LHCN-M2 (cell line): Measurements from ENCODE around the gene EPN2. TPM values are rescaled to one million over a fixed set of nuclear protein-coding genes. Genes with fewer than 3 reads are reported as not detected.

Source experiments
- DNase-seq: peaks from one replicate; pipeline ENCODE4 v3.0.0-alpha.2; 2012; ENCODE audit warnings: low read depth
- total RNA-seq: library from RNA; depleted of rRNA; stranded (reverse); fragments of >200 nt; gene quantifications from 2 replicates; pipeline ENCODE4 v1.2.3, GENCODE V29; 2014

Gene EPN2
- total RNA-seq, 1 experiment from 2014 or later, result 28.1 TPM

DNA sequence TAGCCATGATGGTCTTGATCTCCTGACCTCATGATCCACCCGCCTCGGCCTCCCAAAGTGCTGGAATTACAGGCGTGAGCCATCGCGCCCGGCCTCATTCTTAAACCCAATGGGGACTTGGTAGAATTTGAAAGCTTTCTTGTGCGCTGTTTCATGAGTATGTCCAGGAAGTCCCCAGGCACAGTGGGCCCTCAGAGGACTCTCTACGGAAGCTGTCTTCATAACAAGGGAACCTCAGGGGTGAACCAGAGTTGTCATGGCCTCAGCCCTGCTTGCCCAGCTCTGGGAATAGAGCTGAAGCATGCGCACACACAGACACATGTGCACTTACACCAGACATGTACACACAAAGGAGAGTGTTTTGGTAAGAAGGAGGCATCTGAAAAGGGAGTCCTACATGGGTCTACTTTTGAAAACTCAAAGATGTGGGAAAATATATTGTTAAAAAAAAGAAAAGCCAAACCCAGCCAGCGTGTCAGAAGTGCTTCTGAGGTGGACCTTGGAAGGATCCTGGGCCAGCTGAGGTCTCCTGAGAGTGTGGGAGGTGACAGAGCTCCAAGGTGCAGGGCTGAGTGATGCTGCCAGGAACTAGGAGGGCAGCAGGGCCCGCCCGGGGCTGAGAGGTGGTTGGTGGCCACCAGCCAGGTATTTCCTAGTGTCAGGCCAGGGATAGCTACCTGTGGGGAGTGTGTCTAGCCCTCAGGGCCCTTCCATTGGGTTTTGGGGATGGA lies 54.6 kb downstream of the EPN2 start:
- DNase-seq, result no peak

DNA sequence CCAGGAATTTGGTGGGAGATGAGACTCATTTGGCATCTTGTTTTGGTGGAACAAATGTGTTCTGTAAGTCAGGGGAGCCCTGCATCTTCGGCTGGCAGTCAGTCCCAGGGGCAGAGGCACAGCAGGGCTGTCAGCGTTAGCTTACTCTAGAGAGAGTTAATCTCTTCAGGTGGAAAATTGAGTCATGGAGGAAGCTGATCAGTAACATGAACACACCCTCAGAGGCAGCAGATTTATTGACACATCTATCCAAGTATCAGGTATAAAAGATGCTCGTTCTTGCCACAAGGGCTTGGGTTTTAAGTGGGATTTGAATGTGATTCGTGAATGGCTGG lies 55.2 kb downstream of the EPN2 start:
- DNase-seq, result no peak

DNA sequence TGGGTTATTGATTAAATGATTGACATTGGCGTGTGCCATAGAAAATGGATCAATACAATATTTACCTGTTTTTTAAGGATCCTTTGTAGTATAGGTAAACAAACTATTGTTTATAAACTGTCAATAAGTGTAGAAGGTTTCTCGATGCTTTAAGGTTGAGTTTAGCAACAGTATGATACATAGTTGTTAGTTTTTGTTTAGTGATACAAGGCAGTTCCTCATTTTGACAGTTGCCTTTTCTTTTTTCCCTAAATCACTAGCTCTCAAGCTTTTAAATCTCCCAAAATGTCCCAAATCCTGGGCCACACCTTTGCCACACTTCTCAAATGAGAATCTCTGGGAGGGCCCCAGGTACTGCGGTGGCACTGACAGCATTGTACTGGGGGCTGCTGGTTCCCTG lies 57.3 kb downstream of the EPN2 start:
- DNase-seq, result no peak

DNA sequence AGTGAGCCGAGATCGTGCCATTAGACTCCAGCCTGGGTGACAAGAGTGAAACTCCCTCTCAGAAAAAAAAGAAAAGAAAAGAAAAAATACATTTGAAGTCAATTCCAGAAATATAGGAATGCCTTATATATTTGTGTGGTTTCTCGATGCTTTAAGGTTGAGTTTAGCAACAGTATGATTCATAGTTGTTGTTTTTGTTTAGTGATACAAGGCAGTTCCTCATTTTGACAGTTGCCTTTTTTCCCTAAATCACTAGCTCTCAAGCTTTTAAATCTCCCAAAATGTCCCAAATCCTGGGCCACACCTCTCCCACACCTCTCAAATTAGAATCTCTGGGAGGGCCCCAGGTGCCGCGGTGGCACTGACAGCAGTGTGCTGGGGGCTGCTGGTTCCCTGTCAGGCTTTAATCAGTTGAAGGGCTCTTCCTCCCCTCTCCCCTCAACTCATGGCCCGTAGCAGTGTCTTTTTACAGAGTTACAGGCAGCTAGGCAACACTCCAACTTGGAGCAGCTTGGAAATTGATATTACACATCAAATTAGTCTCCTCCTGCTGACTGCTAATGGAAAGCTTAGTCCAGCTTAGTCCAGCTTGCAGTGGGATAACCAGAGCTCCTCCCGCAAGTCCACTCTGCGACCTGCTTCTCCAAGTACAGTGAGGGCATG lies 58.4 kb downstream of the EPN2 start:
- no peak for DNase-seq

DNA sequence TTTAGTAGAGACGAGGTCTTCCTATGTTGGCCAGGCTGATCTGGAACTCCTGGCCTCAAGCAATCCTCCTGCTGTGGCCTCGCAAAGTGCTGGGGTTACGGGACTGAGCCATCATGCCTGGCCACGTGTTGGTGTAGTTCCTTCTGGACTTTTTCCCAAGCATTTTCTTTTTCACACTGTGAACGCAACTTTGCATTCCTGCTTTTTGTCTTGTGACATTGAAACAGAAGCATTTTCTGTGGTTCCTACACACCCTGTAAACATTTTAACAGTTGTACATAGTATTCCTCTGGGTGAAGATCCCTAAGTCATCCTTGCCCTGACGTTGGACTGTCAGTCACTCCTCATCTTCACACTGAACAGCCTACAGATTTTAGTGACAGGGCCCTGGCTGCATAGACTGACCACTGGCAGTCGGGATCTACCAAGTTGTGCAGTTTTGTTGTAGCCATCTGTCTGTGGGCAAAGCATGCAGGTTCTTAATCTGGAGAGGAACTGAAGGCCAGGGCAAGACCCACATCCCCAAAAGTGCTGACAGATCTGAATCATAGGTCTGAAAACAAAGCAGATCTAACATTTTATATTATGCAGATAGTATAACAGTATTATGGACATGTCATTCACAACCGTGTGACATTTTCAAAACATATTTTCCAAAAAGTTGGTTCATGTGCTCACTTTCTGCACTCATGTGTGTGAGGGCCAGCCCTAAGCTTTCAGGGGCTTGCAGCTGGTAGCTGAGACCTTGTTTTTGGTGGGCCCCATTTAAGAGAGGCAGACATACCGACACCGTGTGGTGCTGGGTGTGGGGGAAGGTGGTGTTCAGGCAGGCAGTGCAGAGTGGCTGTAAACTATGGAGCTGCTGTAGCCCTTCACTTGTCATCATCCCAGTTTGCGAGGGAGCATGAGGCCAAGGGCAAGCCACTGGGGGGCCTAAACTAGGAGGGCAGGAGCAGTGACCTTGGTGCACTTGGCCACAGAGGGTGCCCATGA lies 59.9 kb downstream of the EPN2 start:
- DNase-seq, result no peak

DNA sequence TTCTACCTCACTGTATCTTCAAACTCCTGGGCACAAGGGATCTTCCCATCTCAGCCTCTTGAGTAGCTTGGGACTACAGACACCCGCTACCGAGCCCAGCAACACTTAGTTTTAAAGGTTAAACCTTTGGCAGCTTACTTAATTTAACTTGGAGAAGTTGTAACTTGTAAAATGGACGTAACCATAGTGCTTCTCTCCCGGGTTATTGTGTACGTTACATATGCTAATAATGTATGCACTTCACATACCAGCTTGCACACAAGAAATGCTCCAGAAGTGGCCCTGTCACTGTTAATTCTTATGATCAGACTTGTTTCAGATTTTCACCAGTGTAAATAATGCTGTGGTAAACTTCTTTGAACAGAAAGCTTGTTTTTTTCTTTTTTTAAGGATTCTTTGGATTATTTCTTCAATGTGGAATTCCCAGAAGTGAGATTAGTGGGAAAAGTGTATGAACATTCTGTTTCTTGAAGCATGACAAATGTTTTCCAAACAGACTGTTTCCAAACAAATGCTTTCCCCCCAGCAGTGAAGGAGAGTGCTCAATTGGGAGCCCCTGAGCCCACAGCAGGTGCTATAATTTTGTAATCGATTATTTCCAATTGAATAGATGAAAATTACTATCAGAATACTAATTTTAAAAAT lies 61.5 kb downstream of the EPN2 start:
- no peak for DNase-seq

DNA sequence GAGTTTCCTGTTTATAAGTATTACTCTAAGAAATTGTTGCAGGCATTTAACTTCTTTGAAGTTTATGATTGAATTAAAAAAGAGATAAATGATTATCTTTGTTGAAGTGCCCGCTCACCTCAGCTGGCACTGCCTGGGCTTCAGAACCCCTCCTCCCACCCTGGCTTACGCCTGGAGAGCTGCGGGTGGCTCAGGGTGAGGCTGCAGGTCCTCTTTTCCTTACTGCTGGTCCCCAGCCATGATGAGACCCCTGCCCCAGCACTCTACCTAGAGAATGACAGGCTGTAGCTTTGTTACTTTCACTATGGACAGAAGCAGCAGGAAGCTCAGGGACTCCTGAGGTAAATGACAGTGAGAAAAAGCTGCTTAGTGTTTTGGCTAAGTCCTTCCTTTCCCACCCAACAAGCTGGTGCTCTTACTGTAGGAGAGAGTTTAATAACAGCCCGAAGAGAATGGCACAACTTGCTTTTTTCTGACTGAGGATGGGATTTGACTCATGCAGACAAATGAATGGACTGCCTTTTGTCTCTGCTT lies 62.1 kb downstream of the EPN2 start:
- no peak for DNase-seq

DNA sequence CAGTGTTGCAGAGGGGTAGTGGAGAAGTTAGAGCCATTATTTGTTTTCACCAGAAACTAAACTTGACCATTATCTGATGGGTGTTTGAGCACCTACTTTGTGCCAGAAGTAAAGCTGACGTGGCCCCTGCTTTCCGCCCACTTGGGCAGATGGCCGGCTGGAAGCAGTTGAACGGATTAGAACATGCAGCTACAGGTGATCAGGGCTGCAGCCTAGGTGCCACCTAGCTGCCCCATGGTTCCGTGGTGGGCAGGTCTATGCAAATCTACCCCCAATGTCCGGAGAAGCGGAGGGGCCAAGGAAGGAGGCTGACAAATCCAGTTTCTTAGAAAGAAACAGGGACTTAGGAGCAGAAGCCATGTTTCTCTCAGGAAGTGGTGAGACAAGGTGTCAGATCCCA lies 62.7 kb downstream of the EPN2 start:
- DNase-seq, result no peak

DNA sequence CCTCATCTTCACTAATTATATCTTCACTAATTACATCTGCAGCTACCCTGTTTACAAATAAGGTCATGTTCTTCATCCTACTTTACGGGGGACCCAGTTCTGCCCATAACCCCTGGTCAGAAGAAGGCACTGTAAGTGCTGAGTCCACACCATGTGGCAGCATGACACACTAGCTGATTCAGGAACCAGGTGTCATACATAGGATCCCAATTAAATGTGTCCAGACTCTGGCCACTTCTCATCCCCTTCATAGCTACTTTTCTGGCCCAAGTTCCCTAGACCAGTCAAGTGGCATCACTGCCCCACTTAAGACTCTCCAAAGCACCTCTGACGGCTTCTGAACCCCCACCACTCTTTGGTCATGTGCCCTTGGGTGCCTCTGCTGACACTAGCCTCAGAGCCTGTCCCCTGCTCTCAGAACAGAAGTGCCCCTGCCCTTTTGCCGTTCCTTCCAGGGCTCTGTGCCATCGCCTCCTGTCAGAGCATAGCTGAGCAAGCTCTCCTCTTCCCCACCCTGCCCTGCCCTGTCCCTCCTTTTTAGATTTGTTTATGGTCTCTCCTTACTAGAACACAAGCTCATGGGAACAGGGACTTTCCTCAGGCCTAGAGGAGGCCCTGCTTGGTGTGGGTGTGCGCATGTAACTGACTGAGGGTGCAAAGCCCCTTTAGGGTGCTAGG lies 64.2 kb downstream of the EPN2 start:
- no peak for DNase-seq

DNA sequence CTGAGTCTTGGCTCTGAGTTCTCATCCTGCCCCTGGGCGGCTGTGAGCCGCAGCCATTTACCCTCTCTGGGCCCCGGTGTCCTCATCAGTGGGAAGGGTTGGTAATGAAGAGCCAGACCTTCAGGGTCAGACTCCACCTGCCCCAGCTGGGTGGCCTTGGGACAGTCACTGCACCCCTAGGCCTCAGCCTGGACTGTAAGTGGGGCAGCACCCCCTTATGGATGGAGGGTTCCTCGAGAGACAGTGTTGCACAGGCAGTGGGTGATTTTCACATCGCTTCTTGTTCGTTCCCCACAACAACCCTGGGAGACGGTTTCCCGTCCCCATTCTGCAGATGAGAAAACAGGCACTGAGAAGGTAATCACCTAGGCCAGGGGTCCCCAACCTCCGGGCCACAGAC lies 64.8 kb downstream of the EPN2 start:
- no peak for DNase-seq

DNA sequence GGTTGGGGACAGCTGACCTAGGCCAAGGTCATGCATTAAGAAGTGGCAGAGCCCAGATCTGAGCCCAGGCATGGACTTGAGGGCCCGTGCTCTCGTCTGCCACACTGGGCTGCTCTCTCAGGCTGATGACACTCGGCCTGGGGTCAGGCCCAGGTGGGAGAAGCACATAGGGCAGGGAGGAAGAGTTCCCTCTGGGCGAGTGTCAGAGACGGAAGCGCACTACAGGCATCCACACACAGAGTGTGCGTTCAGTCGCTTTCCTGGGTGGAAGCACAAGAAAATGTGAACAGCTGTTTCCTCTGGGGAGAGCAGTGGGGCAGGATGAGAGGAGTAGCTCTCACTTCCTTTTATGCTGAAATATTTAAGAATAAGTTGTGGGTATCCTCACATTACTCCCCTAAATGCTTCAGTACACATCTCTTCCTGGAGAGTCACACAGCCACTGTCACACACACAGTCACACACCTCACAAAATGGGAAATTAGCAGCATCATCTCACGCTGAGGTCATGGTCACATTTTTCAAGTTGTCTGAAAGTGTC lies 65.7 kb downstream of the EPN2 start:
- peak; percentile 67 for DNase-seq

DNA sequence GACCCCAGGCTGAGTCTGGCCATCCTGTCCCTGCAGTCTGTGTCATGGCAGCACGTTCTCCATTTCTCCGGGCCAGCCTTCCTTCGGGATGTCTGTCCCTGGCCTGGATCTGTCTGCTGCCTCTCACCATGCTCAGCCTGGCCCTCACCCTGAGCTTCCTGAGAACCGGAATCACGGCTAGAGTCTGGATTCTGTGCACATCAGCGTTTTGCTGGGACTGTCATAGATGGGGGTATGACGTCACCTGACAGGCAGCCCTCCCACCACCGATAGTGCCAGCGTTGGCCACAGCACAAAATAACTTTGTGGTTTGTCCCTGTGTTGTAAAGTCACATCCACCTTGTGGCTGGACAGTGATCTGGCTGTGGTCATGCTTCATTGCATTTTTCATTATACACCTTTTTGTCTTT lies 66.2 kb downstream of the EPN2 start:
- DNase-seq, result no peak

DNA sequence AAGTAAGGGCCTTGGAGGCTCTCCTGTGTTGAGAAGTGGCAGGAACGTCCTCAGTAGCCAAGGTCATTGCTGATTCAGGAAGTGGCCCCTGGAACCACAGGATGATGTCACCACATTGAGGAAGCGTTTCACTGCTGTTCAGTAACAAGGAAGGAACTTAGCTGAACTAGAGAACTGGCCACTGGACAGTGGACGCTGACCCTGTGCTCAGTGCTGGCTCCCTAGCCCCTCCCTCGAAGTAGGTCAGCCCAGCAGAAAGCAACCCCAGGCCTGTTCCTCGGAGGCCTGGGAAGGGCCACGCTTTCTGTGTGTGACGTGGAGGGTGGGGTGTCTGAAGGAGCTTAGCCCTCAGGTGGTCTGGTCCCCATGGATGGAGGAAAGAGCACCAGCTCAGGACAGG lies 67.0 kb downstream of the EPN2 start:
- DNase-seq, result peak; percentile 49

DNA sequence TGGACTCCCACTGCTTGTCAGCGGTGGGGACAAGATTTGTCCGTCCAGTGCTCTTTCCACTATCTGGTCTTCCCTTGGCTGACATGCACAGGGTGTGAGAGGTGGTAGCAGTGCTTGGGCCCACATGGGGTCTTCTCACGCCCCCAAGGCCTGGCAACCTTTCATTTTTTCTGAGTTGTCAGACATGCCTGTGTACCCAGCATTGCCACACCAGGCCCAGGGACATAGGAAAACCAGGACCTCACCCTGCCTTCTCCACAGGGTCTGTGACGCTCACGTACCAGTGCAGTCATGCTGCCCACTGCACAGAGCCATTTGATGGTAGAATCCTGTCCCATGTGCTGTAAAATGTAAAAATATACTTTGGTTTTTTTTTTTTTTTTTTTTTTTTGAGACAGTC lies 67.6 kb downstream of the EPN2 start:
- no peak for DNase-seq

DNA sequence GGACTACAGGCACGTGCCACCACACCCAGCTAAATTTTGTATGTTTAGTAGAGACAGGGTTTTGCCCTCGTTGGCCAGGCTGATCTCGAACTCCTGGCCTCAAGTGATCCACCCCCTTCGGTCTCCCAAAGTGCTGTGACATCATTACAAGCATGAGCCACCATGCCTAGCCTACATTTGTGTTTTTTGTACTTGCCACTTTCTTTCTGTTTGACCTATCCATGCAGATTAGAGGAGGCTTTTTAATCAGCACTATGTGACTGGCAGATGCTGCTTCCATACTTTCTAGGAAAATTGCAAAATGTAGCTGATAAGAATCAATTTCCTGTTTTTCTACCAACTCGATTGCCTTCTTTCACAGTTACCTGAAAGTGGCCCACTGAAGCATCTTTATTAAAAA lies 68.1 kb downstream of the EPN2 start:
- no peak for DNase-seq

DNA sequence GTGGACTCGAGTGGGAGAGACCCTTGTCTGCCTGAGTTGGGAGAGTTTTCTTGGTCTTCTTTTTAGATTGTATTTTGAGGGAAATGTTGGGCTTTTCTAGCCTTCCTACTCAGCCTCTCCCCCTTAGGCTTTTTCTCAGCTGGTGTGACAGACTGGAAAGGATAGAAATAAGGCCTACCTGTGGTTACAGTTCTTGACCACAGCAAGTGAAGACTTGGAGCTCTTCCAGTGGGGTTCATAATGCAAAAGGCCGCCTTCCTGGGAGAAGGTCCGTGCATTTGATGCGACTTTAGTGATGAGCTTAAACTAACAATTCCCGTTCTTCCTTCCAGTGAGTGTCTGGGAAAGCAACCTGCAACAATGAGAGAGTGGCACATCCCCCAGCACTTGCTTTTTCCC lies 68.6 kb downstream of the EPN2 start:
- no peak for DNase-seq

DNA sequence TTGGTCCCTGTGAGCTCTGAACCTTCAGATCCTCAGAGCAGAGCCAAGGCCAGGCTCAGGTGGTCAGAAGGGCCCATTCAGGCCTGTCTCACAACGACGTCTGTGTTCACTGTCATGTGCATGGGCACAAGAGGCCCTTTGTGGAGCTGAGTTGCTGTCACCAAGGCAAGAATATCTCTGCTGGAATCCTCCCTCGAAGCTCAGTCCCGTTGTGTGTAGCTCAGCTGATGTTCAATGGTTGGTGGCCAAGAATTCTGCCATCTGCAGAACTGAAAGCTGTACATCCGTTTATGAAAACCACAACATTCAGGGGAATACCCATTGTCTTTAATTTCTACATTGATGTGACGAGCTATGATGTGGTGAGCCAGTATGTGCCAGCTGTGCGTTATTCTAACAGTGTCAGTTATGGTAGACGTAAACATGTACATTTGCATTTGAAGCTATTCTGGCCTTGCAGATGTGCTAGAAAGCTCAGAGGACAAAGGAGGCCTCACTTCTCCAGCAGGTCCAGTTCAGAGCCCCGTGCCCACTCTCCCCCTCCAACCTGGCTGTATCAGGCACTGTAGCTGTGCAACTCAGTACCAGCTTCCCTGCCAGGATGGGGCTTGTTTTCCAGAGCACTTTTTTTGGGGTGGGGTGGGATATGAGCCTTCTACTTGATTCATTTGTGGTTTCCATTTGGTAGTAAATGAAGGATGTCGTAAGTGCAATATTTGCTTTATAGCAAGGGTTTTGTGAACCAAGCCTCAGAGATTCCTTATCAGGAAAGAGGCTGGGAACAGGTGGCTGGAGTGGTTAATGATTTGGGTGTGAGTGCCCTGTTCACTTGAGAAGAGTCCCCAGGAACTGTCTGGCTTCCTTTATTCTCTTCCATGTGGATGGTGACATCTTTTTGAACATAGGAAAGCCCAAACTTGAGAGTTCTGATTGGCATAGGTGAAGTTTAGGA lies 69.3 kb downstream of the EPN2 start:
- no peak for DNase-seq

DNA sequence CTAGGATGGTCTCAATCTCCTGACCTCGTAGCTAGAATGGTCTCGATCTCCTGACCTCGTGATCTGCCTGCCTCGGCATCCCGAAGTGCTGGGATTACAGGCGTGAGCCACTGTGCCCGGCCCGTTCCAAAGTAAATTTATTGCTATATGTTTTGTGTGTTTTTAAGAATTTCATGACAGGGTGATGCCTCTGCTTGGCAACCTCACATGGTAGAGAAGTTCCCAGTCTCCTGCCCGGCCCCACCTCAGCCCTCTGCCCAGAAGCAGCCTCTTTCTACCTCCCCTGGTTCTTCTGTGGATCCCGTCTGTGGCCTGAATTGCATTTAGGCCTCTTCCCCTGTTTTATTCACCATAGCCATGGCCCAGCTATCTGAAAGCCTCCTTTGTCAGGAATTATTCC lies 70.4 kb downstream of the EPN2 start:
- DNase-seq, result no peak

DNA sequence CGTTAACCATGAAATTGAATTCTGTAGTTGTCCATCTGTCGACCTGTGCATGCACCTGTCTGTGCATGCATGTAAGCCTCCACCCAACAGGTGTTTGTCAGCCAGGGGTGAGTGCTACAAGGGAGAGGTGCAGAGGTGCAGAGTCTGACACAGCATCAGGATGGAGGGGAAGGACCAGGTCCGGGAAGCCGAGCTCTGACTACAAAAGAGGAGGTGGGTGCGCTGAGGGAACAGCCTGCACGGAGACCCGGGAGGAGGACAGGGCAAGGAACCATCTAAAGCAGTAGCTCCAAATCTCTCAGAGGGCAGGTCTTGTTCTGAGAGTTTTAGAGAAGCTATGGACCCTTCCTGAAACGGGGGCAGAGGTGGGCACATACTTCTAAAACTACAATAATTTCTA lies 71.2 kb downstream of the EPN2 start:
- DNase-seq, result no peak

DNA sequence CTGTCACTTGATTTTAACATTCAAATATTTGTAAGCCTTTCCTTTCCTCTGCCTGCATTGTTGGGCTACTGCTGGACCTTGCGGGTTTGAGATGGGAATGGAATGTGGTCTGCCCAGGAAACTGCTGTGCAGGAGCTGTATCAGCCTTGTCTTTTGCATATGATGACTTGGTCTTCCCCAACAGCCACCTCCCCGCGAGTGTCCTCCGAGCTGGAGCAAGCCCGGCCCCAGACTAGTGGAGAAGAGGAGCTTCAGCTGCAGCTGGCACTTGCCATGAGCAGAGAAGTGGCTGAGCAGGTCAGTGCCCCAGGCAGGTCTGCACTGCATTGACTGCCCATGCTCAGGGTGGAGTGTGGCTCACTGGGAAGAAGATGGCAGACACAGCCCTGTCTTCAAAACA lies 72.5 kb downstream of the EPN2 start:
- no peak for DNase-seq
